ENCODE measurements around the gene AGRN.

The AGRN gene

DNA sequence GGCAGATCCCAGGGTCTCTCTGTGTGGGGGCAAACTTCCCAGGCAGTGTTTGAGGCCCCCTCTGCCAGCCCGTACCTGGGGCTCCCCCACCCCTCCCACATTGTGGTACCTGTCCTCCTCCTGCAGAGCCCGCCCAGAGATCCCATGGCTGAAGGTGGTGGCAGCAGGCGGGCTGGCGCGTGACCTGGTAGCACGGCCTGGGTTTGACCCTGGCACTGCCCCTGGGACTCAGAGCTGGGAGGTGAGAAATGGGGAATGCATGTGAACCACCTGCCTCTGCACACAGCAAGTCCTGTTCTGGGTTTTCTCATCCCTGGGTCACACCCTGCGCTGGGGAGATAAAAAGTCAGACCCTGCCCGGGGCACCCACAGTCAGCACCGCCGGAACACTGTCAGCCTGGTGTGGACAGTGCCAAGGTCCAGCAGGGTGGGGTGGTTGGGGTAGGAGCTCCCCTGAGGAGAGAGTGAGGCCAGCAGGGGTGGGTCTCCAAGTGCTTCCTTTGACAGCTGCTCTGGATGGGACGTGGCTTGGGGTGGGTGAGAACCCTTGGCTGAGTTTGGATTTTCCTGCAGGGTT, 11.8 kb downstream of the AGRN start:
- Histone ChIP-seq H3K27ac (ENCODE audit: low read depth in 2 of 2, low read length in 2 of 2) (no peak overlapping the region), H3K36me3 (ENCODE audit: control insufficient read depth in 2 of 2, insufficient read depth in 2 of 2, low read length in 2 of 2) (no peaks in the 10 kb centered on the region), H3K27me3 (ENCODE audit: control insufficient read depth in 2 of 2, insufficient read depth in 2 of 2, low read length in 2 of 2) (peaks cover 0 to 5% of the 10 kb centered on the region in 2 donors), H3K9me3 (ENCODE audit: control insufficient read depth in 2 of 2, low read length in 2 of 2) (no peaks in the 10 kb centered on the region), H3K4me1 (ENCODE audit: control insufficient read depth in 2 of 2, insufficient read depth in 2 of 2, low read length in 2 of 2) (peaks cover 10 to 12% of the 10 kb centered on the region in 2 donors), H3K4me3 (ENCODE audit: low read length in 2 of 2) (no peak overlapping the region), H3K9ac (ENCODE audit: low read depth in 1 of 2, low read length in 2 of 2) (no peak overlapping the region)

GRCh38 chr1:1032424-1032823, 12.5 kb downstream of the AGRN start:
- Histone ChIP-seq H3K27ac (ENCODE audit: low read depth in 2 of 2, low read length in 2 of 2) (no peak overlapping the region), H3K9ac (ENCODE audit: low read depth in 1 of 2, low read length in 2 of 2) (peak overlapping the region in 1 of 2 donors; percentile 54), H3K9me3 (ENCODE audit: control insufficient read depth in 2 of 2, low read length in 2 of 2) (no peaks in the 10 kb centered on the region), H3K4me3 (ENCODE audit: low read length in 2 of 2) (peak overlapping the region; percentile 41 to 50), H3K36me3 (ENCODE audit: control insufficient read depth in 2 of 2, insufficient read depth in 2 of 2, low read length in 2 of 2) (no peaks in the 10 kb centered on the region), H3K4me1 (ENCODE audit: control insufficient read depth in 2 of 2, insufficient read depth in 2 of 2, low read length in 2 of 2) (peaks cover 10 to 12% of the 10 kb centered on the region in 2 donors), H3K27me3 (ENCODE audit: control insufficient read depth in 2 of 2, insufficient read depth in 2 of 2, low read length in 2 of 2) (peaks cover 0 to 8% of the 10 kb centered on the region in 2 donors)

GRCh38 chr1:1033009-1033587, 13.2 kb downstream of the AGRN start:
- H3K27me3 ChIP-seq (ENCODE audit: control insufficient read depth in 2 of 2, insufficient read depth in 2 of 2, low read length in 2 of 2): peaks cover 0 to 8% of the 10 kb centered on the region in 2 donors
- H3K4me1 ChIP-seq (ENCODE audit: control insufficient read depth in 2 of 2, insufficient read depth in 2 of 2, low read length in 2 of 2): peaks cover 10 to 12% of the 10 kb centered on the region in 2 donors
- H3K36me3 ChIP-seq (ENCODE audit: control insufficient read depth in 2 of 2, insufficient read depth in 2 of 2, low read length in 2 of 2): no peaks in the 10 kb centered on the region
- H3K27ac ChIP-seq (ENCODE audit: low read depth in 2 of 2, low read length in 2 of 2): no peak overlapping the region
- H3K9ac ChIP-seq (ENCODE audit: low read depth in 1 of 2, low read length in 2 of 2): peak overlapping the region in 1 of 2 donors; percentile 54
- H3K4me3 ChIP-seq (ENCODE audit: low read length in 2 of 2): peak overlapping the region; percentile 41 to 50
- no peaks in the 10 kb centered on the region for H3K9me3 ChIP-seq (ENCODE audit: control insufficient read depth in 2 of 2, low read length in 2 of 2)

GRCh38 chr1:1033731-1034438, 14.0 kb downstream of the AGRN start:
- no peaks in the 10 kb centered on the region for H3K36me3 ChIP-seq (ENCODE audit: control insufficient read depth in 2 of 2, insufficient read depth in 2 of 2, low read length in 2 of 2)
- H3K4me1 ChIP-seq (ENCODE audit: control insufficient read depth in 2 of 2, insufficient read depth in 2 of 2, low read length in 2 of 2): peaks cover 10 to 12% of the 10 kb centered on the region in 2 donors
- no peaks in the 10 kb centered on the region for H3K9me3 ChIP-seq (ENCODE audit: control insufficient read depth in 2 of 2, low read length in 2 of 2)
- peaks cover 0 to 9% of the 10 kb centered on the region in 2 donors for H3K27me3 ChIP-seq (ENCODE audit: control insufficient read depth in 2 of 2, insufficient read depth in 2 of 2, low read length in 2 of 2)
- no peak overlapping the region for H3K4me3 ChIP-seq (ENCODE audit: low read length in 2 of 2)
- H3K27ac ChIP-seq (ENCODE audit: low read depth in 2 of 2, low read length in 2 of 2): no peak overlapping the region
- H3K9ac ChIP-seq (ENCODE audit: low read depth in 1 of 2, low read length in 2 of 2): no peak overlapping the region

DNA sequence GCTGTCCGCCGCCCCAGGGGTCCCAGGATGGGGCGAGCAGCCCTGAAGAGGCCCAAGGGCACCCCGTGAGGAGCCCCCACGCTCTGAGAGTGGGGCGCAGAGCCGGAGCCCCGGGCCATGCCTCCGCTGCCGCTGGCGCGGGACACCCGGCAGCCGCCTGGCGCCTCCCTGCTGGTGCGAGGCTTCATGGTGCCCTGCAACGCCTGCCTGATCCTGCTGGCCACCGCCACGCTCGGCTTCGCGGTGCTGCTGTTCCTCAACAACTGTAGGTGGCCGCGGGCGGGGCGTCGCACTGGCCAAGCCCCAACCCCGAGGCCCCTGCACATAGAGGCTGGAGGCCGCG, 14.5 kb downstream of the AGRN start:
- Histone ChIP-seq H3K27me3 (ENCODE audit: control insufficient read depth in 2 of 2, insufficient read depth in 2 of 2, low read length in 2 of 2) (peaks cover 0 to 11% of the 10 kb centered on the region in 2 donors), H3K9me3 (ENCODE audit: control insufficient read depth in 2 of 2, low read length in 2 of 2) (no peaks in the 10 kb centered on the region), H3K4me3 (ENCODE audit: low read length in 2 of 2) (no peak overlapping the region), H3K4me1 (ENCODE audit: control insufficient read depth in 2 of 2, insufficient read depth in 2 of 2, low read length in 2 of 2) (peaks cover 10 to 12% of the 10 kb centered on the region in 2 donors), H3K27ac (ENCODE audit: low read depth in 2 of 2, low read length in 2 of 2) (no peak overlapping the region), H3K9ac (ENCODE audit: low read depth in 1 of 2, low read length in 2 of 2) (no peak overlapping the region), H3K36me3 (ENCODE audit: control insufficient read depth in 2 of 2, insufficient read depth in 2 of 2, low read length in 2 of 2) (no peaks in the 10 kb centered on the region)

DNA sequence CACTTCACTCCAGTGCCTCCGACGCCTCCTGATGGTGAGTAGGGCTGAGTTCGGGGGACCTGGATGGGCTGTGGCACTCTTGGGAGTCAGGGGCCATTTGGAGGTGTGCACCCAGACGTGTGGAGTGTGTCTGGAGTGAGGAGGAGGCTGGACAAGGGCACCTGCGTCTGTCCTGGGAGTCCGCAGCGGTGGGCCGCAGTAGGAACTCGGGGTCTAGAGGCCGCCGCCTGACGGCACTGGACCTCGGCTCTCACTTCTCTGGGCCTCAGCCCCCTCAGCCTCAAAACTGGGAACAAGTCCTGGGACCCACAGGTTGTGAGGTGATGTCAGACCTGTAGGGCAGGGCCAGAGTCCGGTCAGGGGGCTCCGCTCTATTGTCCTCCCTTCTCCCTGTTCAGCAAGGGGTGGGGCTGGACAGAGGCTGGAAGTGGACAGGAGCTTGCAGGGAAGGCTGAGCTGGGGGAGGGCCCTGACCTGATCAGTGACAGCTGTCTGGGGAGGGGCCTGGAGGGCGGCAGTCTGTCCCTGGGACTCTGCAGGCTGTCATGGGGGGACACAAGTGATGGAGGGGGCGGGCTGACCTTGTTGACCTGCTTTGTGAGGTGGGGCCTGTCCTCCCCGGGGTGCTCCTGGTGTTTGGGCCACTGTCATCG, 15.5 kb downstream of the AGRN start:
- H3K36me3 ChIP-seq (ENCODE audit: control insufficient read depth in 2 of 2, insufficient read depth in 2 of 2, low read length in 2 of 2): no peaks in the 10 kb centered on the region
- no peaks in the 10 kb centered on the region for H3K9me3 ChIP-seq (ENCODE audit: control insufficient read depth in 2 of 2, low read length in 2 of 2)
- peaks cover 0 to 11% of the 10 kb centered on the region in 2 donors for H3K27me3 ChIP-seq (ENCODE audit: control insufficient read depth in 2 of 2, insufficient read depth in 2 of 2, low read length in 2 of 2)
- peaks cover 17 to 19% of the 10 kb centered on the region in 2 donors for H3K4me1 ChIP-seq (ENCODE audit: control insufficient read depth in 2 of 2, insufficient read depth in 2 of 2, low read length in 2 of 2)
- no peak overlapping the region for H3K27ac ChIP-seq (ENCODE audit: low read depth in 2 of 2, low read length in 2 of 2)
- H3K9ac ChIP-seq (ENCODE audit: low read depth in 1 of 2, low read length in 2 of 2): no peak overlapping the region
- no peak overlapping the region for H3K4me3 ChIP-seq (ENCODE audit: low read length in 2 of 2)

- H3K9ac ChIP-seq (ENCODE audit: low read depth in 1 of 2, low read length in 2 of 2): no peak overlapping the region
- H3K4me1 ChIP-seq (ENCODE audit: control insufficient read depth in 2 of 2, insufficient read depth in 2 of 2, low read length in 2 of 2): peaks cover 13 to 14% of the 10 kb centered on the region in 2 donors
- peaks cover 0 to 6% of the 10 kb centered on the region in 2 donors for H3K27me3 ChIP-seq (ENCODE audit: control insufficient read depth in 2 of 2, insufficient read depth in 2 of 2, low read length in 2 of 2)
- H3K36me3 ChIP-seq (ENCODE audit: control insufficient read depth in 2 of 2, insufficient read depth in 2 of 2, low read length in 2 of 2): no peaks in the 10 kb centered on the region
- H3K4me3 ChIP-seq (ENCODE audit: low read length in 2 of 2): no peak overlapping the region
- no peak overlapping the region for H3K27ac ChIP-seq (ENCODE audit: low read depth in 2 of 2, low read length in 2 of 2)
- no peaks in the 10 kb centered on the region for H3K9me3 ChIP-seq (ENCODE audit: control insufficient read depth in 2 of 2, low read length in 2 of 2)
Measured at GRCh38 chr1:1037366-1038327, 17.7 kb downstream of the AGRN start.

- Histone ChIP-seq H3K4me3 (ENCODE audit: low read length in 2 of 2) (no peak overlapping the region), H3K4me1 (ENCODE audit: control insufficient read depth in 2 of 2, insufficient read depth in 2 of 2, low read length in 2 of 2) (peaks cover 8 to 14% of the 10 kb centered on the region in 2 donors), H3K9ac (ENCODE audit: low read depth in 1 of 2, low read length in 2 of 2) (no peak overlapping the region), H3K27ac (ENCODE audit: low read depth in 2 of 2, low read length in 2 of 2) (no peak overlapping the region), H3K36me3 (ENCODE audit: control insufficient read depth in 2 of 2, insufficient read depth in 2 of 2, low read length in 2 of 2) (peaks cover 0 to 2% of the 10 kb centered on the region in 2 donors), H3K9me3 (ENCODE audit: control insufficient read depth in 2 of 2, low read length in 2 of 2) (no peaks in the 10 kb centered on the region), H3K27me3 (ENCODE audit: control insufficient read depth in 2 of 2, insufficient read depth in 2 of 2, low read length in 2 of 2) (peaks cover 0 to 6% of the 10 kb centered on the region in 2 donors)
Measured at GRCh38 chr1:1038694-1039093, 18.8 kb downstream of the AGRN start.

- H3K27me3 ChIP-seq (ENCODE audit: control insufficient read depth in 2 of 2, insufficient read depth in 2 of 2, low read length in 2 of 2): peaks cover 0 to 6% of the 10 kb centered on the region in 2 donors
- no peaks in the 10 kb centered on the region for H3K9me3 ChIP-seq (ENCODE audit: control insufficient read depth in 2 of 2, low read length in 2 of 2)
- H3K36me3 ChIP-seq (ENCODE audit: control insufficient read depth in 2 of 2, insufficient read depth in 2 of 2, low read length in 2 of 2): peaks cover 0 to 2% of the 10 kb centered on the region in 2 donors
- peaks cover 8 to 9% of the 10 kb centered on the region in 2 donors for H3K4me1 ChIP-seq (ENCODE audit: control insufficient read depth in 2 of 2, insufficient read depth in 2 of 2, low read length in 2 of 2)
- H3K4me3 ChIP-seq (ENCODE audit: low read length in 2 of 2): no peak overlapping the region
- no peak overlapping the region for H3K27ac ChIP-seq (ENCODE audit: low read depth in 2 of 2, low read length in 2 of 2)
- no peak overlapping the region for H3K9ac ChIP-seq (ENCODE audit: low read depth in 1 of 2, low read length in 2 of 2)
Measured at GRCh38 chr1:1039145-1039910, 19.4 kb downstream of the AGRN start.

All from mucosa of rectum (tissue), 2 donors.